CD4-positive, alpha-beta T cell (primary cell): ENCODE results near the gene IER5. TPM values are rescaled to one million over a fixed set of nuclear protein-coding genes. Genes with fewer than 3 reads are reported as not detected.

Experiments used
- ATAC-seq: fragments of 200-7000 bp; cut with Tn5 transposase; one replicate; pipeline ENCODE4 v1.10.0; 2022; ENCODE audit warnings: mild to moderate bottlenecking; ENCODE audit not compliant: poor library complexity
- CTCF ChIA-PET: fragments of 350-600 bp; sonication (Branson Sonifier 250); formaldehyde crosslinking; loops from one replicate; lab custom pipeline; 2021; ENCODE audit warnings: antibody characterized with exemption, inconsistent platforms; lab: Charles Lee
- POLR2A ChIA-PET: fragments of 350-600 bp; sonication (Branson Sonifier 250); formaldehyde crosslinking; loops from one replicate; lab custom pipeline; 2021; ENCODE audit warnings: antibody characterized with exemption, inconsistent platforms; lab: Charles Lee
- DNase-seq, 14 experiments: peaks; one replicate each; pipeline ENCODE4 v3.0.0-alpha.2; 2013 to 2020; ENCODE audit warnings: mixed read lengths in 2 of 14
- H3K27ac ChIP-seq, 2 donors: one replicate each; pipeline versions ENCODE4 v1.5.1 to v1.7.0; 2013; ENCODE audit warnings: low read length in 2 of 2, low read depth in 1 of 2, mild to moderate bottlenecking in 1 of 2
- H3K27me3 ChIP-seq, 2 experiments: 1 replicate in 1 of 2; 2 replicates in 1 of 2; pipeline versions ENCODE4 v1.6.1 to v1.7.0; 2013; ENCODE audit warnings: low read length in 2 of 2, control low read depth in 1 of 2, mild to moderate bottlenecking in 1 of 2, moderate library complexity in 1 of 2; ENCODE audit not compliant: insufficient read depth in 2 of 2, control insufficient read depth in 1 of 2
- H3K36me3 ChIP-seq: one replicate; pipeline ENCODE4 v1.6.1; 2013; ENCODE audit warnings: low read length, control low read depth; ENCODE audit not compliant: insufficient read depth
- H3K4me1 ChIP-seq: one replicate; pipeline ENCODE4 v1.6.1; 2013; ENCODE audit warnings: low read length, control low read depth; ENCODE audit not compliant: insufficient read depth
- H3K4me3 ChIP-seq: one replicate; pipeline ENCODE4 v1.5.1; 2013; ENCODE audit warnings: mild to moderate bottlenecking, low read length, moderate library complexity
- H3K9me3 ChIP-seq, 2 experiments: 1 replicate in 1 of 2; 2 replicates in 1 of 2; pipeline versions ENCODE4 v1.6.1 to v1.7.0; 2013; ENCODE audit warnings: low read length in 2 of 2, mild to moderate bottlenecking in 2 of 2, control low read depth in 1 of 2, moderate library complexity in 1 of 2; ENCODE audit not compliant: control insufficient read depth in 1 of 2, insufficient read depth in 1 of 2
- H3K27ac Mint-ChIP-seq: one replicate; pipeline ENCODE4 v1.8.0; 2020; ENCODE audit warnings: mixed read lengths
- H3K27me3 Mint-ChIP-seq: one replicate; pipeline ENCODE4 v1.8.0; 2021; ENCODE audit warnings: mixed read lengths
- H3K36me3 Mint-ChIP-seq: one replicate; pipeline ENCODE4 v1.8.0; 2021; ENCODE audit warnings: low read depth, mixed read lengths
- H3K4me1 Mint-ChIP-seq: one replicate; pipeline ENCODE4 v1.8.0; 2021; ENCODE audit warnings: low read depth, mixed read lengths
- H3K4me3 Mint-ChIP-seq: one replicate; pipeline ENCODE4 v1.8.0; 2020; ENCODE audit warnings: mild to moderate bottlenecking, mixed read lengths
- H3K9me3 Mint-ChIP-seq: one replicate; pipeline ENCODE4 v1.8.0; 2020; ENCODE audit warnings: mixed read lengths
- intact Hi-C, 2 experiments: fragments of 100-400 bp; cut with DNase I in 1 of 2; cut with micrococcal nuclease in 1 of 2; formaldehyde crosslinking; loops; one replicate each; pipeline versions ENCODE4 v1.15.1 to v1.9.0; 2023 to 2025; cut with DNase I, micrococcal nuclease
- polyA plus RNA-seq, 2 donors: library from polyadenylated mRNA; unstranded; fragments of 120-200 nt; gene quantifications; one replicate each; pipeline ENCODE4 v1.2.1, GENCODE V29; 2013
- total RNA-seq, 174 experiments: library from RNA in 2 of 174; stranded (reverse) in 2 of 174; gene quantifications; one replicate each; pipeline ENCODE4 v1.2.3 and lab custom pipeline; 2021 to 2026
- TF ChIP-seq, protein P1 (sequence below): fragments of 200-600 bp; IDR thresholded peaks from one replicate; pipeline ENCODE4 v1.8.0; 2022; ENCODE audit warnings: antibody characterized with exemption, mild to moderate bottlenecking

IER5 gene
- total RNA-seq (10 to 100 TPM; 53.8 to 54.1 TPM), total RNA-seq (lab: John Stamatoyannopoulos, UW) (18.5 to 394 (median 77.2) reads per million in 172 experiments)
- polyA plus RNA-seq (2013, experiment 1 of 2) = 21.0 TPM
- 82.0 TPM for polyA plus RNA-seq (2013, experiment 2 of 2)

- ATAC-seq (peak; percentile 70), DNase-seq (peak; percentile 89 to 98 (median 94))
- H3K27ac Mint-ChIP-seq = peak within 1 kb of the TSS; percentile 97
- Histone ChIP-seq H3K9me3 (no peaks in the 10 kb centered on the region), H3K4me3 (peak within 1 kb of the TSS; percentile 90), H3K4me1 (peaks cover 13% of the 10 kb centered on the region), H3K27ac (peak within 1 kb of the TSS; percentile 95 to 97), H3K27me3 (no peaks in the 10 kb centered on the region), H3K36me3 (peaks cover 7% of the 10 kb centered on the region)
- no peaks in the 10 kb centered on the region for H3K9me3 Mint-ChIP-seq
- ChIA-PET CTCF (interaction anchor here (0.6 to 1.2 kb wide), 2 partner anchors 50 to 53 kb away, joined by 3 to 6 read pairs; no protein-coding TSS in a partner anchor), POLR2A (interaction anchor here (0.5 to 6.5 kb wide), 16 partner anchors 9 to 1206 kb away, joined by 3 to 231 read pairs (median 5); partner anchors contain the start of genes ACBD6, MR1 and TOR1AIP1)
- H3K27me3 Mint-ChIP-seq = no peaks in the 10 kb centered on the region
- TF ChIP-seq, protein P1, sequence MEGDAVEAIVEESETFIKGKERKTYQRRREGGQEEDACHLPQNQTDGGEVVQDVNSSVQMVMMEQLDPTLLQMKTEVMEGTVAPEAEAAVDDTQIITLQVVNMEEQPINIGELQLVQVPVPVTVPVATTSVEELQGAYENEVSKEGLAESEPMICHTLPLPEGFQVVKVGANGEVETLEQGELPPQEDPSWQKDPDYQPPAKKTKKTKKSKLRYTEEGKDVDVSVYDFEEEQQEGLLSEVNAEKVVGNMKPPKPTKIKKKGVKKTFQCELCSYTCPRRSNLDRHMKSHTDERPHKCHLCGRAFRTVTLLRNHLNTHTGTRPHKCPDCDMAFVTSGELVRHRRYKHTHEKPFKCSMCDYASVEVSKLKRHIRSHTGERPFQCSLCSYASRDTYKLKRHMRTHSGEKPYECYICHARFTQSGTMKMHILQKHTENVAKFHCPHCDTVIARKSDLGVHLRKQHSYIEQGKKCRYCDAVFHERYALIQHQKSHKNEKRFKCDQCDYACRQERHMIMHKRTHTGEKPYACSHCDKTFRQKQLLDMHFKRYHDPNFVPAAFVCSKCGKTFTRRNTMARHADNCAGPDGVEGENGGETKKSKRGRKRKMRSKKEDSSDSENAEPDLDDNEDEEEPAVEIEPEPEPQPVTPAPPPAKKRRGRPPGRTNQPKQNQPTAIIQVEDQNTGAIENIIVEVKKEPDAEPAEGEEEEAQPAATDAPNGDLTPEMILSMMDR = no peak
- intact Hi-C loops = loop anchor here (1.0 to 5.0 kb wide), 4 partner anchors 17 to 456 kb away; partner anchors contain the start of genes MR1 (in 1 of the 2), STX6 (in 1 of the 2) and XPR1 (in 1 of the 2)
- H3K36me3 Mint-ChIP-seq = peaks cover 18% of the 10 kb centered on the region
- H3K4me1 Mint-ChIP-seq = peaks cover 53% of the 10 kb centered on the region
- peak within 1 kb of the TSS; percentile 99 for H3K4me3 Mint-ChIP-seq
These were observed at the start of gene IER5 for GRCh38 chr1:181088079-181089016. Gene IER5, plus strand, starts transcription at chr1:181088700. Its CDS starts 203 bp downstream, at chr1:181088903.

DNA sequence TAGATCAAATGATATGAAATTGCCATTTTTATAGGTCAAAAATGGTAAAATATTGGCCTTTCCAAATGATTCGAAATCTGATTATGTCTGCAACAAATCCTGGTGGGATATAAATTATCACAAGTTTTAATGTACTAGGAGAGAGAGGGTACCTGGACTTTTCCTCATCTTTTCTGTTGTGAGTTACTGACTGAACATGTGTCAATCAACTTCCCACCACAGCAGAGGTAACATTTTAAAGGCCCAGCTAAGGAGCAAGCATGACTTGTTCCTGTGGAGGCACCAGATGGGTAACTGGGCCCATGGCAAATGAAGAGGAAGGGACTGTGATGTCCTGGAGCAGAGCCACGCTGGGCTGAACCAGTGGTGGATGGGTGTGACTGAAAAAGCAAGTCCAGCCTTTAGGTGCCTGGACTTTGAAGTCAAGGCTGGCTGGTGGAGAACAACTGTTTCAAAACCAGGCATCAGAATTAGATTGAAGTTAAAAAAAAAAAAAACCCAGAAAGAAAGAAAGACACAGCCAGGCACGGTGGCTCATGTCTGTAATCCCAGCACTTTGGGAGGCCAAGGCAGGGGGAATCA lies 48.1 kb upstream of the IER5 start:
- CTCF ChIA-PET = interaction anchor here (1.5 kb wide), 1 partner anchor 44 kb away, joined by 4 read pairs; no protein-coding TSS in a partner anchor
- Mint-ChIP-seq H3K27me3 (no peaks in the 10 kb centered on the region), H3K9me3 (no peaks in the 10 kb centered on the region), H3K36me3 (peaks cover 60% of the 10 kb centered on the region), H3K27ac (no peak overlapping the region), H3K4me1 (peaks cover 79% of the 10 kb centered on the region), H3K4me3 (no peak overlapping the region)
- no peak for ATAC-seq
- peaks cover 34% of the 10 kb centered on the region for H3K36me3 ChIP-seq
- intact Hi-C loops = loop anchor here in 1 of 2 experiments (2.0 kb wide), 1 partner anchor 44 kb away; no protein-coding TSS in a partner anchor
- TF ChIP-seq, protein P1 = no peak
- H3K27me3 ChIP-seq = no peaks in the 10 kb centered on the region
- no peaks in the 10 kb centered on the region for H3K9me3 ChIP-seq
- POLR2A ChIA-PET = no interaction called here
- H3K4me1 ChIP-seq = peaks cover 59% of the 10 kb centered on the region
- DNase-seq = no peak
- H3K4me3 ChIP-seq = no peak overlapping the region
- no peak overlapping the region for H3K27ac ChIP-seq
